Left colon (tissue), 2 donors: Measurements from ENCODE around the gene RFX2. TPM values are rescaled to one million over a fixed set of nuclear protein-coding genes. Genes with fewer than 3 reads are reported as not detected.
A peak's percentile ranks its signal among the peaks of the same experiment; 100 is the strongest.
"Not testable (repeated sequence)": the region's sequence is repeated elsewhere in the genome, so short reads cannot be mapped to it uniquely, and the experiment has no call there.

ENCODE experiments used
- ATAC-seq: fragments of 200-7000 bp; cut with Tn5 transposase; one replicate; pipeline ENCODE4 v1.9.1; 2020; ENCODE audit warnings: mild to moderate bottlenecking, moderate library complexity
- DNase-seq, 2 donors: peaks; one replicate each; pipeline ENCODE4 v3.0.0-alpha.2; 2020
- intact Hi-C, 2 donors: fragments of 100-400 bp; cut with DNase I in 1 of 2; cut with micrococcal nuclease in 1 of 2; formaldehyde crosslinking; loops; one replicate each; pipeline versions ENCODE4 v1.11.2 to v1.14.0; 2022; cut with DNase I, micrococcal nuclease
- total RNA-seq, 2 donors: library from RNA; stranded (reverse); fragmentation: NEBNext Ultra II Directional; extraction: Animal tissue kit (Norgen Biotek cat#: 25700); gene quantifications; one replicate each; pipeline ENCODE4 v1.2.1, GENCODE V29; 2021
- donor health status: DM: no; HTN: no; CAD: no.
- donor health status: DM: yes; HTN: yes; CAD: no.

The RFX2 gene
- total RNA-seq, 2 donors from 2014 or later, result 6.6 to 8.5 TPM

DNA sequence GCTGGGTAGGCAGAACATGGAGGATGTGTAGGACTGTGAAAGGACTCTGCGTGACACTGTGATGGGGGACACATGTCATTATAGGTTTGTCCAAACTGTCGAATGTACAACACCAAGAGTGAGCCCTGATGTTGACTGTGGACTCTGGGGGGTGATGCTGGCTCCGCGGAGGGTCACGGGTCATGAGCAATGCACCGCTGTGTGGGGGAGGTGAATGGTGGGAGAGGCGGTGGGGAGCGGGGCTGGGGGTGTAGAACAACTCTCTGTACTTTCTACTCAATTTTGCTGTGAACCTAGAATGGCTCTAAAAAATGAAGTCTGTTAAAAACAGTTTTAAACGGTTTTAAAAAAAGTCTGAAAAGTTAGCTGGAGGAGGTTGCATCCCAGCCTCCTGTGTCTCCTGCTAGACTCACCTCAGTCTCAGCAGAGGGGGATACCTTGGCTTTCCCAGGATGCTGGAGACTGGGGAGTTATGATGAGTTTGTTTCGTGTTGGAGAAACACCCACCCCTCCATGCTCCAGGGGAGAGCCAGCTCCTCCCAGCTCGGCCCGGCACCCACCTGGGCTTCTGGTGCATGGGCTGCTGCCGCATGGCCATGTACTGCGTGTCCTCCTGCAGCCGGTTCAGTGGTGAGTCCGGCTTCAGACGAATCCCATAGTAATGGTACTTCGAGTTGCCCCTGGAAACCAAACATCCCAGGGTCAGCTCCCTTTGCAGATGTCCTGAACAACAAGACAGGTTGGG is 97.7 kb downstream of the RFX2 start:
- DNase-seq, result no peak
- intact Hi-C loops, result no loop called here

DNA sequence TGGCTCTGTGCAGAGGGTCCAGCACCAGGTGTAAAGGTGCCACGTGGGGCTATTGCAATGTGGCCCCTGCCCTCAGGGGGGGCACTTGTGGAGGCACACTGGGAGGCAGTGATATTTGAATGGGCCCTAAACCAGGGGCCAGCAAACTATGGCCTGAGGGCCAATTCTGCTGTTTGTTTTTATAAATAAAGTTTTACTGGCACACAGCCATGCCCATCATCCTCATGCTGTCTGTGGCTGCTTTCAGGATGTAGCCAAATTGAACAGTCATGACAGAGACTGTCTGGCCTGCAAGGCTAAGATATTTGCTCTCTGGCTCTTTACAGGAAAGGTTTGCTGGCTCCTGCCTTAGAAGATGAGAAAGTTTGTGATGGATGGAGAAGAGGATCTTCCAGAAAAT is 98.5 kb downstream of the RFX2 start:
- ATAC-seq (no peak), DNase-seq (no peak)
- intact Hi-C loops, result no loop called here

More for the DNA sequence above, 97.7 kb downstream of the RFX2 start:
- no peak for ATAC-seq

DNA sequence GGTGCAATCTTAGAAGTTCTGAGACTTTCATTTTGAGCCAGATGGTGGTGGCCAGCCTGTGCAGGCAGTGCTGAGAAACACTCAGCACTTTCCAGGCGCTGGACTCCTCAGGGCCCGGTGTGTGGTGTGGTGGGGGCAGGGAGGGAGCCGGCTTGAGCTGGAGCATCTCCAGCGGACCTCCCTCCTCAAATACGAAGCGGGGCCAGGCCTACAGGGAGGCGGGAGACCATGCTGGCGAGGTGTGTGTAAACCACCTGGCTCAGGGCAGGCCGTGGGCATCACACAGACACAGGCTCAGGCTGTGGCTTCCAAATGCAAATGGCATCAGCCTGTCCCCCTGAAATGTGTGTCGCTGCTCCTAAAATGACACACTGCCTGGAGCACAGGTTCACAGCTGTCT is 99.1 kb downstream of the RFX2 start:
- ATAC-seq, result no peak
- intact Hi-C loops, result no loop called here
- DNase-seq, result no peak

DNA sequence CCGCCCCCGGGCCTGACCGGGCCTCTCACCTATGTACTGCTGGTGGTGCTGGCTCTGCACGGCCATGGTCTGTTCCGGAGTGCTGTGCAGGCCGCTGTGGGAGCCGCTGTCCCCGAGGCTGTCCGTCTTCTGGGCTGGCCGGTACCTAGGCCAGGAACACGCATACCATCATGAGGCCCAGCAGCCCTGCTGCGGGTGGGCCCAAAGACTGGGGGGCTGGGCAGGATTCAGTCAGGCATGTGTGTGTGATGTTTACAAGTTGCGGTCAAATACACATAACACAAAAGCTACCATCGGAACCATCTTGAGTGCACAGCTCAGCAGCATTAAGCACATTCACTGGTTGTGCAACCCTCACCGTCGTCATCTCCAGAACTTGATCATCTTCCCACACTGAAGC is 100.2 kb downstream of the RFX2 start:
- no peak for DNase-seq
- intact Hi-C loops, result no loop called here
- ATAC-seq, result no peak

DNA sequence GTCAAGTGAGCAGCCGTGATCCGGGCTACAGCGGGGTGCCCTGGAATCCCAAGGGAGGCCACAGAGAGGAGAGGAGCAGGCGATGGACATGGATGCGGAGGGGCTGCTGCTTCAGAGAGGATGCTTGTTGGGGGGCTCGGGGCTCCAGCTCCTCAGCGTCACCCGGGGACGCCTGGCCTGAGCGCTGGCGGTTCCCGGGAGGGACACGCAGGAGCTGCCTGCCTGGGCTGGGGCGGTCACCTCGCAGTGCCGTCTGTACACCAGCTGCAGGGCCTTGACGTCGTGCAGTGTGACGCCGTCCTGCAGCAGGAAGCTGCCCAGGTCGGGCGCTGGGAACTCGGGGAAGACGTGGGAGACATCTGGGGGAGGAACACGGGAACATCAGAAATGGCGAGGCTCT is 102.4 kb downstream of the RFX2 start:
- no peak for DNase-seq
- intact Hi-C loops, result no loop called here
- ATAC-seq, result no peak

DNA sequence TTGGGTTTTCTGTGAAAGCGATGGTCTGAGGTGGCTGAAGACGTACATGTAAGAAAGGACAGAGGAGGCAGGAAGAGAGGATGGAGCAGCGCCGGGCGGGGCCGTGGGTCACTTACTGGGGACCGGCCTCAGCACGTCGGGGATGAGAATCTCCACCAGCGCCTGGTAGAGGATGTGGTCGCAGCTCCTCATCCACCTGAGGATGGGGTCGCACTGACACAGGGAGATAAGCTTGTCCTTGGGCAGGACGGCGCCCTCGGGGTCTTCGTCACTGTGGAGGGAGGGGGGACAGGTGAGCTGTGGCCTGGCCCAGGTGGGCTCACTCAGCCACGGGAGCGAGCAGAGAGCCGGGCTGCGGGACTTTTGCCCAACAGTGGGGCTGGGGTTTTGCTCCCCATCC is 103.4 kb downstream of the RFX2 start:
- ATAC-seq (no peak), DNase-seq (no peak)
- intact Hi-C loops, result no loop called here

DNA sequence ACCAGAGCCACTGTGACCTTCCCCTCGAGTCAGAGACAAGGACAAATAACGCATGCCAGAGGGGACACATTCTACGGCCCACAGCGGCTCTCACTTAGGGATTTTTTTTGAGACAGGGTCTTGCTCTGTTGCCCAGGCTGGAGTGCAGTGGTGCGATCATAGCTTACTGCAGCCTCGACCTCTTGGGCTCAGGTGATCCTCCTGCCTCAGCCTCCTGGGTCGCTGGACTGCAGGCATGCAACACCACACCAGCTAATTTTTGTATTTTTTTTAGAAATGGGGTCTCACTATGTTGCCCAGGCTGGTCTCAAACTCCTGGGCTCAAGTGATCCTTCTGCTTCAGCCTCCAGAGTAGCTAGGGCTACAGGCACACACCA is 104.2 kb downstream of the RFX2 start:
- DNase-seq, ATAC-seq, intact Hi-C loops: not testable (repeated sequence)

DNA sequence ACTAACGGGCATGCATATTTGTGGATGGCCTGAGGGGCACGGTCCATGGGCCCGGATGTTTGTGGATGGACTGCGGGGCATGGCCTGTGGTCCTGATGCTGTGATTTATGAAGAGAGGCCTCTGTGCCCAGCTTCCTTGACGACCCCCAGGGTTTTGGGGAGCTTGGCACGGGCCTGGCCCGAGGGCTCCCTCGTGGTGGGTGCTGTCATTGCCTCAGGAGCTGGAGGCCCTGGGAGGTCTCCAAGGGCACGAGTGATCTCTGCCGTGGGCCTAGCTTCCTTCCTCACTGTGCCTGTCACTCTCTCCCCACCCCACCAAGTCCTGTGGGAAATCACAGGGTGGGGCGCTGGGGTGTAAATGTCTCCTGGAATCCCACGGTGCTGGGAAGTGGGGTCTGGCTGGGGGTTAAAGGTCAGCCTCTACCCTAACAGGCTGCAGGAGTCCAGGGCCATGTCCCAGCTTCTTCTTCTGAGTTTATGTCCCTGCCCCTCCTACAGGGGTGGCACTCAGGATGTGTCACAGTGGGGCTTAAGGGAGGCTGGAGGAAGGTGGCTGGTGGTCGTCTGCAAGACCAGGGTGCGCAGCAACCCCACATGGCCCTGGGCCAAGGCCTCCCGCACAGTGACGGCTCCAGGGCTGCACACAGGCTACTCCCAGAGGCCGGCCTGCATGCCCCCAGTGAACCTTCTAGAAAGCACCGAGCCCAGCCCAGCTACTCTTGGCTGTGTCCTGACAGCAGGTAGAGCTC is 104.8 kb downstream of the RFX2 start:
- intact Hi-C loops, result no loop called here
- ATAC-seq (no peak), DNase-seq (no peak)

DNA sequence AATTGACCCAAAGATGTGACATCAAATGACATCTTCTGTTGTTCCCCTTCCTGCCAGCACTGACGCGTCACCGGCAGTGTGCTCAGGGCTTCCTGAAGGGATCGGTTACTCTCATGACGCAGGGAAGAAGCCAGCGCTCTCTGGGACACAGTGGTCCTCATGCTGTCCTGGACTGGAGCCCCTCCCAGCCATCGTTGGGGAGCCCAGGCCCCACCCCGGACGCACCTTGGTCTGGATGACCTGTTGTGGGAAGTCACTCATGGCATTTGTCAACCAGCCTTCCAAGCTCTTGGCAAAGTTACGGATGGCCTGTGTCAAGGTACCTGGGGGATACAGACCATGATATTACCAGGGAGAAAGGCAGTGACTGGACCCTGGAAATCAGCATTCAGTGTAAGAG is 106.3 kb downstream of the RFX2 start:
- intact Hi-C loops, result no loop called here
- ATAC-seq (no peak), DNase-seq (no peak)

DNA sequence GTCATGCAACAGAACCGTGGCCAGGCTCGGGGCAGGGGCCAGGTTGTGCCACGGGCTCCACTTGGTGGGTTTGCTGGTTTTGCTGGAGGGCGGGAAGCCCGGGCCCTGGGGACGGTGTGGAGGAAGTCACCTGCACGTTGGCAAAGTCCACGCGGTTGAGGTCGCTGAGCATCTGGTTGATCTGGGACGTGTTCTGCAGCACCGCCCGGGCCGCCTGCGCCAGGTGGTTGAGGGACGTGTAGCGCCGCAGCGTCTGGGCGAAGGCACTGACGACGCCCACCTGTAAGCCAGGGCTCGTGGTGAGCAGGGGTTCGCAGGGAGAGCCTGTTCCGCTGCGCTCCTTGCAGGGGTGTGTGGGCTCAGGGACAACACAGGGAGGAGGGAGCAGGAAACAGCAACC is 107.7 kb downstream of the RFX2 start:
- ATAC-seq (no peak), DNase-seq (no peak)
- intact Hi-C loops, result no loop called here

DNA sequence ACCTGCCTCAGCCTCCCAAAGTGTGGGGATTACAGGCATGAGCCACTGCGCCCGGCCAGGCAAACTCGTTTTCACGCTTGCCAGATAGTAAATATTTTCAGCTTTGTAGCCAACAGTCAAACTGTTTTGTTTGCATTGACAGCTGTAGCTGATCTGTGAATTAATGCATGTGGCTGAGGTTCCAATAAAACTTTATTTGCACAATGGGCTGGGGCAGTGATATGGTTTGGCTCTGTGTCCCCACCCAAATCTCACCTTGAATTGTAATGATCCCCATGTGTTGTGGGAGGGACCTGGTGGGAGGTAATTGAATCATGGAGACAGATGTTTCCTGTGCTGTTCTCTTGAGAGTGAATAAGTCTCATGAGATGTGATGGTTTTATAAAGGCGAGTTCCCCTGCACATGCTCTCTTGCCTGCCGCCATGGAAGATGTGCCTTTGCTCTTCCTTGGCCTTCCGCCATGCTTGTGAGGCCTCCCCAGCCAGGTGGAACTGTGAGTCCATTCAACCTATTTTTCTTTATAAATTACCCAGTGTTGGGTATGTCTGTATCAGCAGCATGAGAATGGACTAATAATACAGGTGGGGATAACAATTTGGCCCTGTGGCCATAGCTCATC is 110.0 kb downstream of the RFX2 start:
- ATAC-seq, result peak; percentile 36
- DNase-seq, result no peak
- intact Hi-C loops, result no loop called here

DNA sequence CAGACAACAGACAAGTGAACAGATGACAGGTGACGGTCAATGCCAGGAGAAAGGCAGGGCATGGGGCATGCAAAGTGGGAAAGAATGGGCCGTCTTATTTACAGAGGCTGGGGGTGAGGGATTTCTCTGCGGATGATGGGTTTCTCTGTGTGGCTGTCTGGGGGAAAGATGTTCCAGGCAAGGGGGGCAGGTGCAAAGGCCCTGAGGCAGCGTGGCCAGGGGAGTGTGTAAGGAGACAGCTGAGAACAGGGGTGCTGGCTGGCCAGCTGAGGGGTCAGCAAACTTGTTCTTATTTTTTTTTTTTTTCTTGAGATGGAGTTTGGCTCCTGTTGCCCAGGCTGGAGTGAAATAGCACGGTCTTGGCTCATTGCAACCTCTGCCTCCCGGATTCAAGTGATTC is 110.6 kb downstream of the RFX2 start:
- no peak for DNase-seq
- no peak for ATAC-seq
- intact Hi-C loops, result no loop called here

DNA sequence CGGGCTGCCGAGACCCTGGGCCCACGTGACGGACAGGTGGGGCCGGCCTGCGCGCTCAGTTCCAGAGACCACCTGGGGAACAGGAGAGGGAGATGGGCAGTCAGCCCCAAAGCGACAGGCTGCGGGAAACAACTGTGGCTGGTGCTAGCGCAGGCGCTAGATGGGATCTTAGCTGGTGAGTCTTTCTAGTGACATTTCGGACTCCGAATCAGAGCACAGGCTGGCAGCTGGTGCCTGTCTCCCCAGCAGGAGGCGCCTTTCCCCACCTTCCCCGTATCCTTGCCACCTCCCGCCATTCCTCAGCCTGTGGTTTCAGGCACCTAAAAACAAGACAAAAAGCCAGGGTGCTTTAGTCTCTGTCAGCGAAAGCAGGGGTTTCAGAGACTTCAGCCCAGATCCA is 112.9 kb downstream of the RFX2 start:
- ATAC-seq, result no peak
- DNase-seq, result no peak
- intact Hi-C loops, result no loop called here

DNA sequence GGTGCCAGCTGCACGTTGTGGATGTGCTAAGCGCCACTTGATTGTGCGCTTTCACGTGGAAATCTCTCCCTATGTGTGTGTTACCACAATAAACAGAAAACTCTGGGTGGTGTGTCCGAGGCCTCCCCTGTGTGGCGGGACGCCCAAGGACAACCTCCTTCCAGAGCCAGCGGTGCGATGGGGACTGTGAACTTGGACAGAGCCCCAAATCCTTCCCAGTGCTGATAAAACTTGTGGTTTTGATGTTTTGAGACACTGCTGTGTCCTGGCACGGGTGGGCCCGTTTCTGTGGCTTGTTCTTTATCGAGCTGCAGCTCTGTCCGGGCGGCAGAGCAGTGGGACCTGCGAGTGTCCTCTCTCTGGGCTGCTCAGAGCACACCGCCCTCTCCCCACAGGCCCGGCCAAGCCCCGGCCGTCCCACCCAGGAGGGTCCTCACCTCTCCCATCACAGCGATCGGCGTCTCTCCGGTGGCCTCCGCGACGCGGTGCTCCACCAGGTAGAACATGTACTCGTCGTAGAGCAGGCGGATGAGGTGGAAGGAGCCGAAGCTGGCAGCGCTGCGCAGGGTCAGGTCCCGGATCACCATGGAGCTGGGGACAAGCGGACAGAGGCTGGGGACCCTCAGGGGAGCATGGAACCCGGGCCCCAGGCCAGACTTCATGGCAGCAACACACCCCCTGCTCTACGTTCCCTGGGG is 113.5 kb downstream of the RFX2 start:
- intact Hi-C loops, result no loop called here
- ATAC-seq, result no peak
- DNase-seq, result no peak

DNA sequence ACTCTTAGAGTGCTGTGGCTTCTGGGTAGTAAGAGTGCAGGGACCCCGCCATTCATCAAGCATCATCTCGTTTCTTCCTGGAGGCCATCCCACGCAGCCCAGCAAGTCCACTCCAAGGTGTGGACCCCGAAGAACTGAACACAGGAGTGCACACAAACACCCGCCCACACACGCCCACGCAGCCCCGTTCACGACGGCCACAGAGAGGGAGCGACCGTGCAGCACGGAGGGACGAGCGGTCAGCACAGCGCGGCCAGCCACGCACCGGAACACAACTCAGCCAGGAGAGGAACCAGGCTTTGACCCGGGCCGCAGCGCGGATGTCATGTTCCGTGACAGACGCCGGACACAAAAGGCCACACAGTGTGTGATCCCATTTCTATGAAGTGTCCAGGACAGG is 114.2 kb downstream of the RFX2 start:
- DNase-seq, result no peak
- no peak for ATAC-seq
- intact Hi-C loops, result no loop called here

DNA sequence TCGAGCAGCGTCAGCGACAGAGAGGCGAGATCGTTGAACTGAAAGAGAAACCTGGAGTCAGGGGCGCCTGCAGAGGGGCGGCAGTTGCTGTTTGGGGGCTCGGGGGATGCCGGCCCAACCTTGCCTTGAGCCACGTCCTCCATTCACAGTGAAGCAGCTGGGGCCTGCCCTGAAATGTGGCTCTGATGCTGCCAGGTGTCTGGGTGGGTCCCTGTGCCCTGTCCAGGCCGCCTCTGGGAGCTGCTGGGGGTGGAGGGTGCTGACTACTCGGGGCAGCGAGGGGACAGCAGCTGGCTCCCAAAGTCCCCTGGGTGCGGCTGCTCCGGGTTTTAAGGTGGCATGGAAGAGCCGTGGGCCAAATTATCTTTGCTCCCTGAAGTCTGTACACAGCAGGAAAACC is 114.7 kb downstream of the RFX2 start:
- no peak for ATAC-seq
- DNase-seq, result no peak
- intact Hi-C loops, result no loop called here

DNA sequence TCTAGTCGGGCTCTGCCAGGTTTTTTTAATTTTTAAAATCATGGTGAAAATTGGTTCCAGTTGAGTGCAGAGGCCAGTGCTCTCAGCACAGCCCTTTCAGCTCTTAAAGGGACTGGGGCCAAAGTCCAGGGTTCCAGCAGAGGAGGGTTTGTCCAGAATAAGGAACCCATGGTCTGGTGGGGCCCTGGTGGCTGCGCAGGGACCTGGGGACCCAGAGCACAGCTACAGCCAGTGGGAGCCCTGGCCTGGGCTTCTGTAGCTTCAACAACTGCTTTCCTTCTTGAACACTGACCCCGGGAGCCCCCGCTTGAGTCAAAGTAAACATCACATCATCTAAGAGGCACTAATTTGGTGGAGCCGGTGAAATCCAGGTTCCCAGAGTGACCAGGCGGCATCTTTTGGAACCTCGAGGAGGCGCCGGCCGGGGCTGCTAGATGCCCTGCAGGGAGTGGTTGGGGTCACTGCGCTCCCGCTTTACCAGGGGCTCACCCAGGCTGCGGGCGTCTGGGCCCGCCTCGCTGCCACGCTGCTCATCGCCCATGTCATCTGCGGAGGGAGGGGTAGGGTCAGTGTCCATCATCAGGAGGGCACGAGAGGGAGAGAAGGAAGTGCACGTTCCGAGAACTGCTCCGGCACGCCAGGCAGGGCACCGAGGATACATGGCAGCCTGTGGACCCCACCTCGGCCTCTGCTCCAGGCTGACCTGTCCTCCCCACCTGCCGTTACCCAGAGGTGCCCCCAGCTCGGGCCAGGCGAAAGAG is 115.7 kb downstream of the RFX2 start:
- ATAC-seq (no peak), DNase-seq (no peak)
- intact Hi-C loops, result no loop called here

DNA sequence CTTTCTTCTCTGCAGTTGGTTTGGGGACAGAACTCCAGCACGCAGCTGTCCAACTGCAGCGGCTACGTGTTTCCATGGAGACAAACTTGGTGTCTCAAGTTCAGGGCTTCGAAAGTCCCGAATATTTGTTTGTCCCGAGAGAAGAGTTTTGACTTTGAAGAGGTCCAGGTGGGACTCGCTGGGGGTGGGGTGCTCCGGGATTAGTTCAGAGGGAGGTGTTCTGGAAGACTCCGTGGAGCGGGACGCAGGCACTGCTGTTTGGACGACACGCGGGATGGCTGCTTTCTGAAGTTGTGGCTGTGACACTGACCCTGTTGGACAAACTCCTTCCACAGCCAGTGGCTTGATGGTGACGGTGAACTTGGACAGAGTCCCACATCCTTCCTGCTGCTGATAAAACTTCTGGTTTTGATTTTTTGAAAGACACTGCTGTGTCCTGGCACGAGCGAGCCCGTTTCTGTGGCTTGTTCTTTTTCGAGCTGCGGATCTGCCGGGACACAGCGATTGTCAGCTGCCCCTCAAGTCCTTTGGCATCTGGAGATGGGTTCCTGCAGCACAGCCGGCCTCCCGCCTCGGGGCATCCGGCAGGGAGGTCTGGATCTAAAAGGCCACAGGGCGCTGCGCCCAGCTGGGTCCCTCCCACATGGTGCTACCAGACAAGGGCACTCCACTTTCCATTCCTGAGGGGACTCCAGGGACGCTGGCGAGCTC is 116.5 kb downstream of the RFX2 start:
- ATAC-seq, result no peak
- DNase-seq, result no peak
- intact Hi-C loops, result no loop called here
